B cell (primary cell): Measurements from ENCODE around the gene PLEKHA3. TPM values are rescaled to one million over a fixed set of nuclear protein-coding genes. Genes with fewer than 3 reads are reported as not detected.

Experiments
- ATAC-seq: fragments of 200-7000 bp; cut with Tn5 transposase; one replicate; pipeline ENCODE4 v1.10.0; 2021; ENCODE audit warnings: low read depth, mild to moderate bottlenecking, moderate number of reproducible peaks, moderate library complexity
- CTCF ChIA-PET: fragments of 350-600 bp; sonication (Branson Sonifier 250); formaldehyde crosslinking; loops from one replicate; lab custom pipeline; 2021; ENCODE audit warnings: antibody characterized with exemption, inconsistent platforms; lab: Charles Lee
- POLR2A ChIA-PET: fragments of 350-600 bp; sonication (Branson Sonifier 250); formaldehyde crosslinking; loops from one replicate; lab custom pipeline; 2021; ENCODE audit warnings: antibody characterized with exemption; lab: Charles Lee
- DNase-seq: peaks from one replicate; pipeline ENCODE4 v3.0.0; 2013
- H2AFZ ChIP-seq: 2 replicates; pipeline ENCODE4 v1.6.1; 2012; ENCODE audit warnings: mild to moderate bottlenecking, low read depth, low read length; ENCODE audit not compliant: insufficient read depth, poor library complexity, severe bottlenecking
- H3K27ac ChIP-seq, 2 donors: 1 replicate in 1 of 2; 2 replicates in 1 of 2; pipeline ENCODE4 v1.5.1; 2012 to 2013; ENCODE audit warnings: low read length in 2 of 2, mild to moderate bottlenecking in 2 of 2, moderate library complexity in 1 of 2
- H3K27me3 ChIP-seq, 4 experiments: fragments of 200-600 bp in 1 of 4; sonication (generic) in 1 of 4; replicated peaks in 1 of 4; 1 replicate in 2 of 4; 2 replicates in 2 of 4; pipeline versions ENCODE4 v1.6.1 to v1.7.0; 2013 to 2016; ENCODE audit warnings: low read length in 3 of 4, mild to moderate bottlenecking in 2 of 4, mixed read lengths in 1 of 4, moderate library complexity in 1 of 4; ENCODE audit not compliant: insufficient read depth in 4 of 4, control insufficient read depth in 3 of 4; ENCODE audit errors: control extremely low read depth in 1 of 4
- H3K36me3 ChIP-seq, 2 experiments: replicated peaks in 1 of 2; 1 replicate in 1 of 2; 2 replicates in 1 of 2; pipeline versions ENCODE4 v1.6.1 to v1.7.1; 2013; ENCODE audit warnings: low read length in 1 of 2; ENCODE audit not compliant: insufficient read depth in 2 of 2, control insufficient read depth in 1 of 2; ENCODE audit errors: control extremely low read depth in 1 of 2, extremely low read depth in 1 of 2
- H3K4me1 ChIP-seq, 2 donors: fragments of 200-600 bp in 1 of 2; sonication (generic) in 1 of 2; 1 replicate in 1 of 2; 2 replicates in 1 of 2; pipeline versions ENCODE4 v1.5.1 to v1.6.1; 2013 to 2017; ENCODE audit warnings: low read length in 2 of 2; ENCODE audit not compliant: control insufficient read depth in 2 of 2, insufficient read depth in 2 of 2
- H3K4me2 ChIP-seq: replicated peaks from 2 replicates; pipeline ENCODE3; 2012; ENCODE audit warnings: mild to moderate bottlenecking, low read depth, low read length; ENCODE audit not compliant: poor library complexity, severe bottlenecking
- H3K4me3 ChIP-seq, 5 experiments: fragments of 200-600 bp in 1 of 5; sonication (generic) in 1 of 5; 1 replicate in 3 of 5; 2 replicates in 2 of 5; pipeline versions ENCODE4 v1.5.1 to v1.7.0; 2011 to 2016; ENCODE audit warnings: low read length in 4 of 5, mild to moderate bottlenecking in 4 of 5, low read depth in 2 of 5, control low read depth in 1 of 5, moderate library complexity in 1 of 5; ENCODE audit not compliant: insufficient read depth in 1 of 5; ENCODE audit errors: control extremely low read depth in 1 of 5, extremely low read depth in 1 of 5
- H3K79me2 ChIP-seq: fragments of 200-600 bp; sonication (generic); one replicate; pipeline ENCODE4 v1.6.0; 2016; ENCODE audit warnings: low read length; ENCODE audit not compliant: control insufficient read depth, insufficient read depth
- H3K9ac ChIP-seq: fragments of 200-600 bp; sonication (generic); 2 replicates; pipeline ENCODE4 v1.6.1; 2017; ENCODE audit warnings: mild to moderate bottlenecking, low read length, moderate library complexity
- H3K9me3 ChIP-seq, 3 donors: one replicate each; pipeline versions ENCODE4 v1.6.1 to v1.7.1; 2013; ENCODE audit warnings: low read length in 2 of 3; ENCODE audit not compliant: control insufficient read depth in 2 of 3, insufficient read depth in 1 of 3; ENCODE audit errors: control extremely low read depth in 1 of 3
- H4K20me1 ChIP-seq: 2 replicates; pipeline ENCODE4 v1.6.0; 2012; ENCODE audit warnings: mild to moderate bottlenecking, low read length; ENCODE audit not compliant: insufficient read depth, control insufficient read depth, poor library complexity, severe bottlenecking
- H3K27ac Mint-ChIP-seq: one replicate; pipeline ENCODE4 v1.8.0; 2021; ENCODE audit warnings: mixed read lengths
- H3K27me3 Mint-ChIP-seq: one replicate; pipeline ENCODE4 v1.8.0; 2021; ENCODE audit warnings: mixed read lengths
- H3K4me1 Mint-ChIP-seq: one replicate; pipeline ENCODE4 v1.8.0; 2021; ENCODE audit warnings: mixed read lengths
- H3K4me3 Mint-ChIP-seq: one replicate; pipeline ENCODE4 v1.8.0; 2021; ENCODE audit warnings: mixed read lengths
- H3K9me3 Mint-ChIP-seq: one replicate; pipeline ENCODE4 v1.8.0; 2022; ENCODE audit warnings: mixed read lengths; ENCODE audit not compliant: insufficient read depth
- CTCF ChIP-seq: fragments of 200-600 bp; IDR thresholded peaks from one replicate; pipeline ENCODE4 v1.8.0; 2022; ENCODE audit warnings: antibody characterized with exemption, mild to moderate bottlenecking
- EZH2 ChIP-seq: IDR thresholded peaks from 2 replicates; pipeline ENCODE4 v1.6.1; 2012; ENCODE audit warnings: borderline replicate concordance, low read depth, mild to moderate bottlenecking, moderate library complexity, low read length; ENCODE audit not compliant: insufficient read depth, poor library complexity, severe bottlenecking
- WGBS: methylation state at CpG from one replicate; pipeline ENCODE4 v1.1.5; 2013; ENCODE audit warnings: missing lambda C conversion rate; ENCODE audit not compliant: insufficient coverage; 5-methylcytosine and 5-hydroxymethylcytosine counted together
- intact Hi-C: fragments of 100-400 bp; cut with micrococcal nuclease; formaldehyde crosslinking; loops from one replicate; pipeline ENCODE4 v1.10.0; 2022
- polyA plus RNA-seq: library from polyadenylated mRNA; depleted of rRNA; stranded (reverse); fragments of >200 nt; gene quantifications from 2 replicates; pipeline ENCODE4 v1.2.3, GENCODE V29; 2012
- total RNA-seq, 2 donors: library from RNA; stranded (reverse); fragments of 120-200 nt in 1 of 2; gene quantifications; 1 replicate in 1 of 2; 2 replicates in 1 of 2; pipeline versions ENCODE4 v1.2.3 to v1.2.4, GENCODE V29; 2013 to 2022

The PLEKHA3 gene
- total and polyA plus RNA-seq, 2 donors (not counting 1 experiment from before 2014, with no cell fraction given): 4.8 to 29.3 TPM

GRCh38 chr2:178473373-178473772 lies 6.9 kb upstream of the PLEKHA3 start:
- no peaks in the 10 kb centered on the region for H3K27me3 ChIP-seq
- no peaks in the 10 kb centered on the region for H4K20me1 ChIP-seq
- intact Hi-C loops: no loop called here
- H3K4me1 ChIP-seq: peaks cover 4% of the 10 kb centered on the region in 2 donors
- H2AFZ ChIP-seq: no peak overlapping the region
- H3K4me2 ChIP-seq: no peak overlapping the region
- CTCF ChIA-PET: interaction anchor here (0.7 kb wide), 1 partner anchor 977 kb away, joined by 4 read pairs; no protein-coding TSS in a partner anchor
- no peak overlapping the region for H3K27ac ChIP-seq
- H3K36me3 ChIP-seq: no peaks in the 10 kb centered on the region
- POLR2A ChIA-PET: interaction anchor here (0.8 kb wide), 1 partner anchor 72 kb away, joined by 15 read pairs; no protein-coding TSS in a partner anchor
- 100% methylated on average over 1 of the region's 2 CpGs for WGBS
- no peak for ATAC-seq
- Mint-ChIP-seq H3K9me3 (no peaks in the 10 kb centered on the region), H3K4me1 (peaks cover 6% of the 10 kb centered on the region), H3K4me3 (no peak overlapping the region), H3K27me3 (no peaks in the 10 kb centered on the region), H3K27ac (no peak overlapping the region)
- no peak overlapping the region for H3K9ac ChIP-seq
- H3K4me3 ChIP-seq: no peak overlapping the region
- TF ChIP-seq CTCF (no peak), EZH2 (no peak)
- no peaks in the 10 kb centered on the region for H3K9me3 ChIP-seq
- no peaks in the 10 kb centered on the region for H3K79me2 ChIP-seq
- DNase-seq: no peak

GRCh38 chr2:178473931-178474330 lies 6.3 kb upstream of the PLEKHA3 start:
- Histone ChIP-seq H2AFZ (no peak overlapping the region), H3K79me2 (no peaks in the 10 kb centered on the region), H3K9me3 (no peaks in the 10 kb centered on the region), H3K27ac (no peak overlapping the region), H3K36me3 (no peaks in the 10 kb centered on the region), H3K4me3 (no peak overlapping the region), H4K20me1 (no peaks in the 10 kb centered on the region), H3K9ac (no peak overlapping the region), H3K4me2 (no peak overlapping the region), H3K4me1 (peaks cover 4% of the 10 kb centered on the region in 2 donors), H3K27me3 (no peaks in the 10 kb centered on the region)
- CTCF ChIA-PET: no interaction called here
- Mint-ChIP-seq H3K4me3 (no peak overlapping the region), H3K27ac (no peak overlapping the region), H3K4me1 (peaks cover 10% of the 10 kb centered on the region), H3K9me3 (no peaks in the 10 kb centered on the region), H3K27me3 (no peaks in the 10 kb centered on the region)
- WGBS: no CpG with 5 or more reads among the region's 4 CpGs
- TF ChIP-seq EZH2 (no peak), CTCF (no peak)
- no peak for DNase-seq
- POLR2A ChIA-PET: no interaction called here
- intact Hi-C loops: no loop called here
- no peak for ATAC-seq
